Left lung (tissue), 14 donors: ENCODE measurements around the gene USP17L11. TPM values are rescaled to one million over a fixed set of nuclear protein-coding genes. Genes with fewer than 3 reads are reported as not detected.
"Not testable (repeated sequence)": the region's sequence is repeated elsewhere in the genome, so short reads cannot be mapped to it uniquely, and the experiment has no call there.

ENCODE experiments used
- ATAC-seq: fragments of 200-7000 bp; cut with Tn5 transposase; one replicate; pipeline ENCODE4 v1.9.1; 2020; ENCODE audit warnings: moderate library complexity
- DNase-seq, 4 donors: peaks; one replicate each; pipeline ENCODE4 v3.0.0-alpha.2; 2013 to 2020
- H3K27ac ChIP-seq, 2 donors: fragments of 200-600 bp; sonication (generic) in 1 of 2; one replicate each; pipeline versions ENCODE4 v1.5.0 to v1.8.0; 2020 to 2021
- H3K27me3 ChIP-seq, 2 donors: fragments of 200-600 bp; sonication (generic) in 1 of 2; one replicate each; pipeline versions ENCODE4 v1.5.0 to v1.8.0; 2020 to 2021
- H3K36me3 ChIP-seq, 2 donors: fragments of 200-600 bp; sonication (generic) in 1 of 2; one replicate each; pipeline versions ENCODE4 v1.5.0 to v1.8.0; 2020 to 2021
- H3K4me1 ChIP-seq, 2 donors: fragments of 200-600 bp; one replicate each; pipeline ENCODE4 v1.8.0; 2021
- H3K4me3 ChIP-seq, 2 donors: fragments of 200-600 bp; sonication (generic) in 1 of 2; one replicate each; pipeline versions ENCODE4 v1.5.0 to v1.8.0; 2020 to 2021; ENCODE audit warnings: mild to moderate bottlenecking in 1 of 2
- H3K9me3 ChIP-seq, 2 donors: fragments of 200-600 bp; sonication (generic) in 1 of 2; one replicate each; pipeline versions ENCODE4 v1.5.0 to v1.8.0; 2020 to 2021
- CTCF ChIP-seq, 2 donors: fragments of 200-600 bp; sonication (generic) in 1 of 2; IDR thresholded peaks; one replicate each; pipeline versions ENCODE4 v1.5.0 to v1.8.0; 2021; ENCODE audit warnings: antibody characterized with exemption in 2 of 2
- intact Hi-C, 2 donors: fragments of 100-400 bp; cut with DNase I; formaldehyde crosslinking; loops; one replicate each; pipeline versions ENCODE4 v1.11.2 to v1.14.2; 2022
- long read RNA-seq, 12 donors: library from polyadenylated mRNA in 2 of 12; unstranded in 2 of 12; transcript quantifications; one replicate each; pipeline ENCODE4 v2.0.0 and lab custom pipeline, GENCODE V29; 2019 to 2026
- polyA plus RNA-seq, 6 donors: library from polyadenylated mRNA; unstranded; fragments of 120-200 nt; gene quantifications; one replicate each; pipeline ENCODE4 v1.2.1, GENCODE V29; 2013; ENCODE audit not compliant: insufficient read length in 6 of 6
- total RNA-seq, 2 donors: library from RNA; stranded (reverse); fragmentation: NEBNext Ultra II Directional; extraction: Animal tissue kit (Norgen Biotek cat#: 25700); gene quantifications; one replicate each; pipeline ENCODE4 v1.2.1, GENCODE V29; 2021
- donor health status: DM: no; HTN: yes; CAD: no.
- donor health status: DM: no; HTN: no; CAD: no.

Gene USP17L11, protein sequence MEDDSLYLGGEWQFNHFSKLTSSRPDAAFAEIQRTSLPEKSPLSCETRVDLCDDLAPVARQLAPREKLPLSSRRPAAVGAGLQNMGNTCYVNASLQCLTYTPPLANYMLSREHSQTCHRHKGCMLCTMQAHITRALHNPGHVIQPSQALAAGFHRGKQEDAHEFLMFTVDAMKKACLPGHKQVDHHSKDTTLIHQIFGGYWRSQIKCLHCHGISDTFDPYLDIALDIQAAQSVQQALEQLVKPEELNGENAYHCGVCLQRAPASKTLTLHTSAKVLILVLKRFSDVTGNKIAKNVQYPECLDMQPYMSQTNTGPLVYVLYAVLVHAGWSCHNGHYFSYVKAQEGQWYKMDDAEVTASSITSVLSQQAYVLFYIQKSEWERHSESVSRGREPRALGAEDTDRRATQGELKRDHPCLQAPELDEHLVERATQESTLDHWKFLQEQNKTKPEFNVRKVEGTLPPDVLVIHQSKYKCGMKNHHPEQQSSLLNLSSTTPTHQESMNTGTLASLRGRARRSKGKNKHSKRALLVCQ
- total RNA-seq = not detected
- polyA plus RNA-seq = not detected
- long read RNA-seq, donor 1 = 0 reads
- long read RNA-seq, donor 2 = 0 reads
- long read RNA-seq, donor 3 = 0 reads
- long read RNA-seq, donor 4 = 0 reads
- long read RNA-seq, donor 5 = 0 reads
- long read RNA-seq, donor 6 = 0 reads
- long read RNA-seq, donor 7 = 0 reads
- long read RNA-seq, donor 8 = 0 reads
- long read RNA-seq, donor 9 = 0 reads
- long read RNA-seq, donor 10 = 0 reads
- long read RNA-seq, donor 11 = 0 reads
- long read RNA-seq, donor 12 = 0 reads

DNA sequence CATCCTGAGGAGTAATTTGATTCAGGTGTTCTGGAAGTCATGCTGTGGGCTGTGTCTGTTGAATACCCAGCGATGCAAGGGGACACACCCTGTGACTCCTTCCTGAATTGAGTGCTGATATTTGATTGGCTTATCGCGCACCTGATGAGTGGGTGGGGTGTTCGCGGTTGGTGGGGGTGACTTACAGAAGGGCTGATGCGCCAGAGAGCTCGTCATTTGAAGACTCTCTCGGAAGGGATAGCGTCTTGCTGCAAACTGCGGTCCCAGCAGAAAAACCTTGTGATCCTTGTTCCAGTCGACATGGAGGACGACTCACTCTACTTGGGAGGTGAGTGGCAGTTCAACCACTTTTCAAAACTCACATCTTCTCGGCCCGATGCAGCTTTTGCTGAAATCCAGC is at the start of gene USP17L11:
USP17L11 (plus strand) TSS at position 301 of the 400 bp plus-strand sequence; CDS start at position 301, 0 bp downstream.
- H3K4me1 ChIP-seq, ATAC-seq, H3K9me3 ChIP-seq, H3K27me3 ChIP-seq, H3K27ac ChIP-seq, H3K36me3 ChIP-seq, H3K4me3 ChIP-seq, intact Hi-C loops, DNase-seq: not testable (repeated sequence)

- peak in 1 of 2 donors; percentile 50 for TF ChIP-seq CTCF (IDR thresholded peaks at IDR 0.05)
- H3K9me3 ChIP-seq, H3K27me3 ChIP-seq, H3K36me3 ChIP-seq, DNase-seq, H3K4me3 ChIP-seq, H3K4me1 ChIP-seq, intact Hi-C loops, ATAC-seq, H3K27ac ChIP-seq: not testable (repeated sequence)
Measured at GRCh38 chr4:9165990-9166389, 49.2 kb upstream of the USP17L11 start.

DNA sequence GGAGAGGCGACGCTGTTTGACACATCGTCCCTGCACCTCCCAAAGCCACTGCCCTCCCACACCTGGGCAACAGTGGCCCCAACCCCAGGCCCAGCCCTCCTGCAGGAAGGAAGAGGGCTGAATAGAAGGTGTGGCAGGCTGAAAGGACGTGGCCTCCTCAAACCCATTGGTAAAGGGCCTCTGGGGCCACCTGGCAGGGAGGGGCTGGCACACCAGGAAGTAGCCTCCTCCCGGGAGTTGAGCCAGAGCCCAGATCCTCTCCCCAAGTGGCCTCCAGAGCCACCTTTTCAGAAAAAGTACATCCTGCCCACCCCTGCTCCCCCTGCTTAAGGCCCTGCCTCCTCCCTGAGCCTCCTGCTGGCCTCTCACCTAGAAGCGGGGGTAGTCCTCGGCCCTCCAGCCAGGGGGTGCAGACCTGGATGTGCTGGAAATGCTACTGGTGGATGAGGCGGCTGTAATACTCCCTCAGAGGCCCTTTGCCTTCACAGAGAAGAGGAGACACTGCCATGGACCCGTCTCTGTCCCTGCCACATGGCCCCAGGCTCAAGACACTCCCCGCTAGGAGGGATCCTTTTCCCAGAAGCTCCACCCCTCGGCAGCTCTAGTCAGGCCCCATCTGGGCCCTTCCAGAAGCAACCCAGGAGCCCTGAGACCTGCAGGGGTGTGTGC is 45.3 kb upstream of the USP17L11 start, which contains the start of gene FAM90A26:
FAM90A26 (plus strand) TSS at position 619 of the 669 bp plus-strand sequence. CDS start 2,764 bp downstream, outside the sequence.
- DNase-seq, H3K9me3 ChIP-seq, H3K27ac ChIP-seq, H3K36me3 ChIP-seq, intact Hi-C loops, H3K4me1 ChIP-seq, H3K4me3 ChIP-seq, ATAC-seq, H3K27me3 ChIP-seq: not testable (repeated sequence)

GRCh38 chr4:9210357-9210756 is 4.8 kb upstream of the USP17L11 start, which contains the start of gene USP17L10:
Gene USP17L10 (plus strand): TSS chr4:9210657. CDS start chr4:9210657, 0 bp downstream.
- DNase-seq, H3K4me1 ChIP-seq, intact Hi-C loops, H3K36me3 ChIP-seq, H3K27me3 ChIP-seq, H3K9me3 ChIP-seq, H3K27ac ChIP-seq, ATAC-seq, H3K4me3 ChIP-seq: not testable (repeated sequence)

DNA sequence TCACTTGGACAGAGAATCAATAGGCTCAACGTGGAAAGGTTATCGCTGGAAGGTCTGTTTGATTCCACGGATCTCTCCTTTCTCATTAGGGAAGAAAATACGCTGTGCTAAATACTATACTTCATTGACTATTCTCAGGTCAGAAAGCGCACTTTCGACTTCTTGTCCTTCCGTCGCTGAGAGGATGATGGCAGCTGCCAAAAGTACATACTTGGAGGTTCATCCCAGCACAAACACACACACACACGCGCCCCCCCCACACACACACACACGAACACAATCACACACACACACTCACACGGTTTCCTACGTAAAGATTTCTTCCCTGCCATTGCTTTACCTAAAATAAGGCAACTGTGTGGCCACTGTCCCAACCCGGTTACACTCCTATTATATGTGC is 504 bp upstream of the USP17L11 start:
- H3K4me3 ChIP-seq, H3K9me3 ChIP-seq, H3K4me1 ChIP-seq, intact Hi-C loops, H3K27me3 ChIP-seq, H3K27ac ChIP-seq, ATAC-seq, H3K36me3 ChIP-seq: not testable (repeated sequence)
- peak in 2 of 4 donors; percentile 7 to 39 for DNase-seq

GRCh38 chr4:9219852-9220251 is 4.6 kb downstream of the USP17L11 start, which contains the start of gene USP17L12:
Gene USP17L12 (plus strand): TSS chr4:9220152. CDS start chr4:9220152, 0 bp downstream.
- H3K27me3 ChIP-seq, H3K9me3 ChIP-seq, DNase-seq, H3K27ac ChIP-seq, H3K4me1 ChIP-seq, intact Hi-C loops, ATAC-seq, H3K4me3 ChIP-seq, H3K36me3 ChIP-seq: not testable (repeated sequence)

- H3K4me3 ChIP-seq, H3K36me3 ChIP-seq, H3K9me3 ChIP-seq, H3K27me3 ChIP-seq, H3K4me1 ChIP-seq, H3K27ac ChIP-seq, DNase-seq, ATAC-seq, intact Hi-C loops: not testable (repeated sequence)
Measured at GRCh38 chr4:9224596-9224995, 9.4 kb downstream of the USP17L11 start, which contains the start of gene USP17L13. Gene USP17L13 (plus strand): TSS chr4:9224896. CDS start chr4:9224896, 0 bp downstream.

- intact Hi-C loops = not testable (repeated sequence)
Measured at GRCh38 chr4:9230249-9230648, 15.0 kb downstream of the USP17L11 start.

GRCh38 chr4:9234085-9234484 is 18.9 kb downstream of the USP17L11 start, which contains the start of gene USP17L15:
Gene USP17L15 (plus strand): TSS chr4:9234385. CDS start chr4:9234385, 0 bp downstream.
- H3K27ac ChIP-seq, H3K4me3 ChIP-seq, intact Hi-C loops, ATAC-seq, H3K36me3 ChIP-seq, H3K27me3 ChIP-seq, H3K9me3 ChIP-seq, DNase-seq, H3K4me1 ChIP-seq: not testable (repeated sequence)

More at GRCh38 chr4:9230249-9230648, 15.0 kb downstream of the USP17L11 start:
- H3K4me3 ChIP-seq, H3K9me3 ChIP-seq, H3K4me1 ChIP-seq, H3K27ac ChIP-seq, H3K36me3 ChIP-seq, ATAC-seq, H3K27me3 ChIP-seq: not testable (repeated sequence)
- peak in 1 of 4 donors; percentile 26 for DNase-seq

- intact Hi-C loops, H3K9me3 ChIP-seq, H3K36me3 ChIP-seq, H3K4me1 ChIP-seq, H3K27ac ChIP-seq, H3K4me3 ChIP-seq, ATAC-seq, H3K27me3 ChIP-seq: not testable (repeated sequence)
- DNase-seq = peak in 1 of 4 donors; percentile 80
Measured at GRCh38 chr4:9238461-9238860, 23.3 kb downstream of the USP17L11 start.

- H3K4me1 ChIP-seq, H3K27me3 ChIP-seq, H3K36me3 ChIP-seq, intact Hi-C loops, H3K4me3 ChIP-seq, DNase-seq, H3K27ac ChIP-seq, H3K9me3 ChIP-seq, ATAC-seq: not testable (repeated sequence)
Measured at GRCh38 chr4:9243579-9243978, 28.4 kb downstream of the USP17L11 start, which contains the start of gene USP17L17. Gene USP17L17 (plus strand): TSS chr4:9243879. CDS start chr4:9243879, 0 bp downstream.
